Cardiac fibroblast (primary cell): ENCODE measurements around the gene RAB3GAP1.

ENCODE experiments used
- DNase-seq, 2 donors: peaks; one replicate each; pipeline versions ENCODE4 v3.0.0 to v3.0.0-alpha.2; 2010; ENCODE audit warnings: low read depth in 2 of 2
- H3K4me3 ChIP-seq, 2 donors: replicated peaks in 1 of 2; 1 replicate in 1 of 2; 2 replicates in 1 of 2; pipeline ENCODE4 v1.5.1; 2011; ENCODE audit warnings: low read depth in 2 of 2, low read length in 2 of 2, mild to moderate bottlenecking in 2 of 2, moderate library complexity in 1 of 2
- TF ChIP-seq, protein P1 (sequence below): IDR thresholded peaks from one replicate; pipeline ENCODE4 v1.5.1; 2011; ENCODE audit warnings: low read depth, mild to moderate bottlenecking, low read length, inconsistent platforms

The RAB3GAP1 gene

DNA sequence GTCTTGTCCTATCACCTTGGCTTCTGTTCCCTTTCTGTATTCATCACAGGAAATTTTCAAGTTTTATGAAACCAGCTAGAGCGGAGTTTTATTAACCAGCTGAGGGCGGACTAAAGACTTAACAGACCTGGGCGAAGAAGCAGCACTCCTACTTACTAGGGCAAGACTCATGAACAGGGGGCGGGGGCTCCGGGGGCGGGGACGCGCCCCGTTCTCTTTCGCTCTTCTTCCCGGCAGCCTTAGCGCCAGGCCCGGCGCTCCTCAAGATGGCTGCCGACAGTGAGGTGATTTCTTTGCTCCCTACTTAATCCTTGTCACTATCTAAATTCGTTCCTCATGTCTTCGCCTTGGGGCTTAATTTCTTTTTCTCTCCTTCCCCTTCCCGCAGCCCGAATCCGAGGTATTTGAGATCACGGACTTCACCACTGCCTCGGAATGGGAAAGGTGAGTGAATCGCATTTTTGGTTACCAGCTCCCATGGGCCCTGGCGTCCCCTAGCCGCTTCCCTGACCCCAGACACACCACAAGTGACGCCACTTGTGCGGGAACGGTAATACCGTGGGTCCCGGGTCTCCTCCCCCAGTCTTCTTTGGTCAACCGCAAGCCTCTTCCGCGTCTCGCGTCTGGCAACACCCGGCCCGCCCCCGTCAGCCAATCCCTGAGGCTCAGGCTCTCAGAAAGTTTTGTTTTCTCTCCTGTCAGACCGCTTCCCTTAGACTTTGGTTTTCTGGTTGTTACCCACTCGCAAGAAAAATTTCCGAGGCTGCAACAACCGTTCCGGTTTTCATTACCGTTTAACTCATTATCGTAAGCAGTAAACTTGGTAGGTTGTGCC is at the start of gene RAB3GAP1:
TSS of gene RAB3GAP1 (plus strand) at position 251 of the 835 bp plus-strand sequence. CDS start at position 267, 16 bp downstream.
- H3K4me3 ChIP-seq = peak within 1 kb of the TSS; percentile 69 to 75
- TF ChIP-seq, protein P1, sequence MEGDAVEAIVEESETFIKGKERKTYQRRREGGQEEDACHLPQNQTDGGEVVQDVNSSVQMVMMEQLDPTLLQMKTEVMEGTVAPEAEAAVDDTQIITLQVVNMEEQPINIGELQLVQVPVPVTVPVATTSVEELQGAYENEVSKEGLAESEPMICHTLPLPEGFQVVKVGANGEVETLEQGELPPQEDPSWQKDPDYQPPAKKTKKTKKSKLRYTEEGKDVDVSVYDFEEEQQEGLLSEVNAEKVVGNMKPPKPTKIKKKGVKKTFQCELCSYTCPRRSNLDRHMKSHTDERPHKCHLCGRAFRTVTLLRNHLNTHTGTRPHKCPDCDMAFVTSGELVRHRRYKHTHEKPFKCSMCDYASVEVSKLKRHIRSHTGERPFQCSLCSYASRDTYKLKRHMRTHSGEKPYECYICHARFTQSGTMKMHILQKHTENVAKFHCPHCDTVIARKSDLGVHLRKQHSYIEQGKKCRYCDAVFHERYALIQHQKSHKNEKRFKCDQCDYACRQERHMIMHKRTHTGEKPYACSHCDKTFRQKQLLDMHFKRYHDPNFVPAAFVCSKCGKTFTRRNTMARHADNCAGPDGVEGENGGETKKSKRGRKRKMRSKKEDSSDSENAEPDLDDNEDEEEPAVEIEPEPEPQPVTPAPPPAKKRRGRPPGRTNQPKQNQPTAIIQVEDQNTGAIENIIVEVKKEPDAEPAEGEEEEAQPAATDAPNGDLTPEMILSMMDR = no peak
- peak; percentile 88 to 89 for DNase-seq

DNA sequence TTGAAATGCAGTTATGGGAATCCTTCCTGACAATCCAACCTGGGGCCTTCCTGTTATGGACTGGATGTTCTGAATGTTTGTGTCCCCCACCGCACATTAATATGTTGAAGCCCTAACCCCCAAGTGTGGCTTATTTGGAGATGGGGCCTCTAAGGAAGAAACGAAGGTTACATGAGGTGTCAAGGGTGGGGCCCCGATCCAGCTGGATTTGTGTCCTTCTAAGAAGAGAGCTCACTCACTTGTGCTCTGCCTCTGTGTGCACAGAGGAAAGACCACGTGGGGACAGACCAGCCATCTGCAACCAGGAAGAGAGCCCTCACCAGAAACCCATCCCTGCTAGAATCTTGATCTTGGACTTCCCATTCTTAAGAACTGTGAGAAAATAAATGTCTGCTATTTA is 49.3 kb upstream of the RAB3GAP1 start:
- DNase-seq = no peak
- no peak overlapping the region for H3K4me3 ChIP-seq
- TF ChIP-seq, protein P1 = no peak

DNA sequence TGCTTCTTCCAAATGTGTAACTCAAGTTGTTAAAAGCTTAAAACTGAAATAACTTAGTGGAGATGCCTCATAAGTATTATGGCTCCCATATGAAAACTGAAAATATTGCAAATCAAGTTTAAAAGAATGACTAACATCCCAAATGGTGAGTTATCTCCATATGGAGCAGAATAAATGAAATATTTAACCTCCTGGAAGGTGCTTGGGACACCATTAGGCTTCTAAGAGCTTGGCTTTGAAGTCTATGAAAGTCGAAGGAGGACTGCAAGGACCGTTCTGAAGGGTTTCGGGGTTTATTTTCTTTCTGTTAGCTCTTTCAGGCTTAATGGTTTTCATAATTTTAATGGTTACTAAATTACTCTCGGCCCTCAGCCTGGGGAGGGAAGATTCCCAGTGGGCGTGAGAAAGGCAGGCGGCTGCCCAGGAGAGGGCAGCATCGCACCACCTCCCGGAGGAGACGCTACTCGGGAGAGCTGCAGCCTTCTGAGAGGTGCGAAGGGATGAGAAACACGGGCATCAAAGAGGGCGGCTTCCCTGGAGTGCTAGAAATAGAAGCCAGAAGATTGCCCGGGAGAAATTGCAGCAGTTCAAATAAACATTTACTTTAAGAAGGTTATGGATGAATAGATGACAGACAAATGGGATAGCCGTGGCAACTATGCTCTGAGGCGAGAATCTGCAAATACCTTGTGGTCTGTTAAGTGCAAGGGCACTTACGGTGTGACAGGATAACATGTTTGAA is 47.9 kb upstream of the RAB3GAP1 start:
- peak; percentile 75 to 76 for DNase-seq
- H3K4me3 ChIP-seq = no peak overlapping the region
- TF ChIP-seq, protein P1 = peak; percentile 97

DNA sequence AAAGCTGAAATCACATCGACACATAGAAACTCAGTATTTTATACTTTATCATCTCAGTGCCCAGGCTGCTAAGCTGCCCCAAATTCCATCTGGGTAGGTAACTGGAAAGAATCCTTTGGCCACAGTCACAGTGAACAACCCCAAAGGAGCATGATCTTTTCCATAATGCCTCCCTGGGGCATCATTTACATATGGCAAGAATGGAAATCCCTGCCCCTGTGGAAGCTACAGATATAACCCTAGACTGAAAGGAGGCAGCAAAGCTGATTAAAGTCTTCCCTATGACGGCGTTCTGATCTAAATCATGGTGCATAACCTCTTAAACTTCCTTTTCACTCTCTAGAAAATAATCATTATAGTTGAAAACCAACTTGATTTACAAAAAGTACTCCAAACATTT is 46.3 kb upstream of the RAB3GAP1 start:
- TF ChIP-seq, protein P1 = no peak
- DNase-seq = no peak
- no peak overlapping the region for H3K4me3 ChIP-seq

DNA sequence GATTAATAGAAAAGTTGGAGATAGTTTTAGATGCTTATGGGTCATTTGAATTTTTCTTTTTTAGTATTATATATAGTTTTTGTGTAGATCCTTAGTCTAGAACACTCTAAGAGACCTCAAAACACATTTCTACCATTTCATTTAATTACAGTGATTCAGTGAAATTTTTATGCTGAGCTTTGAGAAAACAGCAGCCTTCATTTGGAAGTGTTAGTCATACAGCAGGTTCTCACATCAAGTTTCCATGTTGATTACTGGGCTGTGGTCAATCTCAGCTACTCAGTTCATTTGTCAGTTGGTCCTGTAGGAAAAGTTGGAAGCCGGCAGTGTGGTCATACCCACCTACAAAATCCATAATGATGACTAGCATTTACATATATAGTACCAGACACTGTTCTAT is 42.8 kb upstream of the RAB3GAP1 start:
- H3K4me3 ChIP-seq = no peak overlapping the region
- no peak for DNase-seq
- TF ChIP-seq, protein P1 = no peak

DNA sequence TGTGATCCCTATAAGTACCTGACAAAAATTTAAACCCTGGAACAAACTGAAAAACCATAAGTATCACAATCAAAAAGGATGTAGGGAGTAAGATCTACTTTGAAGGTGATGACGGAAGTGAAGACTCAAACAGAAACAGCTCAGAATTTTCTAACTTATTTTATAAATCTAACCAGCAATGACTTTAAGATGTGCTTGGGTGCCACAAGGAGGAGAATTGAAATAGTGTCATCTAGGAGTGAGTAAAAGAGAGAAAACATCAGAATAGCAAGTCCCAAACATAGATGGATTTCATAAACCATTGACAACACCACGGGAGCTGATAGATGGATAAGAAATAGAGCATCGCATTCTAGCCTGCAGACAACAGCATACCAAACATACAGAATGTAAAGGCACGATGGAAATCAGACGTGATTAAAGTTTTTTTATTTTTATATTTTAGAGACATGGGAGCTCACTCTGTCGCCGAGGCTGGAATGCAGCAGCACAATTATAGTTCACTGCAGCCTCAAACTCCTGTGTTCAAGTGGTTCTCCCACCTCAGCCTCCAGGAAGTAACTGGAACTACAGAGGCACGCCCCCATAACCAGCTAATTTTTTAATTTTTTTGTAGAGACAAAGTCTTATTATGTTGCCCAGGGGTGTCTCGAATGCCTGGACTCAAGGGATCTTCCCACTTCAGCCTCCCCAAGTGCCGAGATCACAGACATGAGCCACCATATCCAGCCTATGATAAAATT is 41.7 kb upstream of the RAB3GAP1 start:
- H3K4me3 ChIP-seq = no peak overlapping the region
- TF ChIP-seq, protein P1 = no peak
- DNase-seq = no peak
